Upper lobe of left lung (tissue), 6 donors: Measurements from ENCODE around the gene MAP1LC3B. TPM values are rescaled to one million over a fixed set of nuclear protein-coding genes. Genes with fewer than 3 reads are reported as not detected.

ENCODE experiments used
- ATAC-seq, 2 donors: fragments of 200-7000 bp; cut with Tn5 transposase; one replicate each; pipeline ENCODE4 v1.9.1; 2022; ENCODE audit warnings: mild to moderate bottlenecking in 2 of 2, moderate library complexity in 2 of 2; ENCODE audit not compliant: low FRiP score in 2 of 2
- DNase-seq, 2 donors: peaks; one replicate each; pipeline ENCODE4 v3.0.0-alpha.2; 2019 to 2020
- H3K27ac ChIP-seq, 4 donors: fragments of 200-600 bp; sonication (generic); one replicate each; pipeline ENCODE4 v1.5.1; 2016 to 2019
- H3K27me3 ChIP-seq, 4 donors: fragments of 200-600 bp; sonication (generic); one replicate each; pipeline ENCODE4 v1.5.1; 2017 to 2019
- H3K36me3 ChIP-seq, 4 donors: fragments of 200-600 bp; sonication (generic); one replicate each; pipeline ENCODE4 v1.5.1; 2016 to 2019
- H3K4me1 ChIP-seq, 4 donors: fragments of 200-600 bp; sonication (generic); one replicate each; pipeline ENCODE4 v1.5.1; 2018 to 2019
- H3K4me3 ChIP-seq, 4 donors: fragments of 200-600 bp; sonication (generic); one replicate each; pipeline ENCODE4 v1.5.1; 2017 to 2019; ENCODE audit warnings: mild to moderate bottlenecking in 2 of 4, moderate library complexity in 1 of 4
- H3K9me3 ChIP-seq, 4 donors: fragments of 200-600 bp; sonication (generic); one replicate each; pipeline ENCODE4 v1.5.1; 2018 to 2019
- EP300 ChIP-seq, 4 donors: sonication (generic); formaldehyde crosslinking; IDR thresholded peaks; one replicate each; pipeline ENCODE4 v1.5.1; 2017; ENCODE audit warnings: antibody characterized with exemption in 4 of 4, control low read depth in 2 of 4
- POLR2A ChIP-seq, 4 donors: fragments of 450-650 bp; IDR thresholded peaks; one replicate each; pipeline ENCODE4 v1.5.1; 2016 to 2017; ENCODE audit warnings: antibody characterized with exemption in 4 of 4, mild to moderate bottlenecking in 2 of 4
- POLR2AphosphoS5 ChIP-seq, 2 donors: sonication (generic); formaldehyde crosslinking; IDR thresholded peaks; one replicate each; pipeline ENCODE4 v1.5.1; 2017; ENCODE audit warnings: antibody characterized with exemption in 2 of 2
- WGBS, 2 donors: methylation state at CpG; one replicate each; pipeline ENCODE4 v1.1.5; 2017 to 2018; 5-methylcytosine and 5-hydroxymethylcytosine counted together
- total RNA-seq, 6 donors: library from RNA; depleted of rRNA in 4 of 6; stranded (reverse); fragments of >200 nt in 4 of 6; gene quantifications; one replicate each; pipeline versions ENCODE4 v1.1.0 to v1.2.1, GENCODE V29; 2016 to 2021
- TF ChIP-seq, protein P1 (sequence below), 6 experiments: fragments of 450-650 bp in 4 of 6; fragments of 200-600 bp in 2 of 6; sonication (generic) in 2 of 6; IDR thresholded peaks; one replicate each; pipeline ENCODE4 v1.5.1; 2016 to 2019; ENCODE audit warnings: antibody characterized with exemption in 6 of 6
- donor health status: DM: no; HTN: no; CAD: no; lungs with moderate emphysema.
- donor health status: DM: no; HTN: yes; CAD: no; lungs with severe emphysema.

Gene MAP1LC3B
- total RNA-seq, 6 donors from 2014 or later, result 32.5 to 64.2 (median 54.2) TPM

DNA sequence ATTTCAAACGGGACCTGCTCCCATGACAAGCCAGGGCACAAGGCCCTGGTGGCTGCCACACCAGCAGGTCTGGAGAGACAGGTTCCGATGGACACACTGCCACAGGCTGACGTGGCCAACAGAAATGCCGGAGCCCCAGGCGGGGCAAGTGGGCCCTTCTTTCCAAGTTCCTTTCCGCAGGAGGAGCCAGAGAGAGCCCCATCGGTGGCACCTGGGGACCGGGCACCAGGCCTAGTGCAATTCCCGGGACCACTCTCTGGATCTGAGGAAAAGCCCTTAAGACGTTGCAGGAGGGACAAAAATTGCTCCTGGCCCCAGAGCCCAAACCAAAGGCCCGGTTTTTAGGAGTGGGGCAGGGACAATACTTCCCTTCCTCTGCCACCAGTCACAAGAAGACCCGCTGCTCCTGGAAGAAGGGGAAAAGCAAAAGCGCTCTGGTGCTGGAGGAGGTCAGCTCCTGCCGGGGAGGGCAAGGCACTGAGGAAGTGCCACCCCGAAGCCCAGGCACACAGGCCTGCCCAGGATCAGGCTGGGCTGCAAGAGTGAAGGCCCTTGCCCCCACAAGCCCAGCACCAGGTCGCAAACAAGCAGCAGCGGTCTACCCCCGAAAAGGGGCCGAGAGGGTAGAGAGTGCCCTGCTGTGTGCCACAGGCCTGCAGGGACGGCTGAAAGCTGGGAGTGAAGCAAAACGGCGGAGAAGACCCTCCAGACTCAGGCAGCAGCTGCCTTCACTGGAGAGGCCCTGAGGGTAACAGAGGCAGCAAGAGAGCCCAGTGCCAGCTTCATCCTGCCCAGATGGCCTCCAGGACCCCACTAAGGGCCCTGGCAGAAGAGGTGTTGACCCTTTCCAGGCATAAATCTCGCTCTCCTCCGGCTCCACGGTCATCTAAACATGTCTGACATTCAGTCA, 29.1 kb downstream of the MAP1LC3B start:
- no peaks in the 10 kb centered on the region for H3K27me3 ChIP-seq
- H3K36me3 ChIP-seq, result peaks cover 7 to 80% (median 58%) of the 10 kb centered on the region in 4 donors
- H3K9me3 ChIP-seq, result no peaks in the 10 kb centered on the region
- H3K4me3 ChIP-seq, result no peak overlapping the region
- peaks cover 0 to 2% (median 0%) of the 10 kb centered on the region in 4 donors for H3K4me1 ChIP-seq
- 95 to 96% methylated on average over 14 to 25 of the region's 25 CpGs for WGBS, 2 donors
- no peak for ATAC-seq
- DNase-seq, result no peak
- TF ChIP-seq POLR2AphosphoS5 (IDR thresholded peaks at IDR 0.05) (no peak), EP300 (IDR thresholded peaks at IDR 0.05) (no peak), POLR2A (IDR thresholded peaks at IDR 0.05) (no peak)
- TF ChIP-seq, protein P1, sequence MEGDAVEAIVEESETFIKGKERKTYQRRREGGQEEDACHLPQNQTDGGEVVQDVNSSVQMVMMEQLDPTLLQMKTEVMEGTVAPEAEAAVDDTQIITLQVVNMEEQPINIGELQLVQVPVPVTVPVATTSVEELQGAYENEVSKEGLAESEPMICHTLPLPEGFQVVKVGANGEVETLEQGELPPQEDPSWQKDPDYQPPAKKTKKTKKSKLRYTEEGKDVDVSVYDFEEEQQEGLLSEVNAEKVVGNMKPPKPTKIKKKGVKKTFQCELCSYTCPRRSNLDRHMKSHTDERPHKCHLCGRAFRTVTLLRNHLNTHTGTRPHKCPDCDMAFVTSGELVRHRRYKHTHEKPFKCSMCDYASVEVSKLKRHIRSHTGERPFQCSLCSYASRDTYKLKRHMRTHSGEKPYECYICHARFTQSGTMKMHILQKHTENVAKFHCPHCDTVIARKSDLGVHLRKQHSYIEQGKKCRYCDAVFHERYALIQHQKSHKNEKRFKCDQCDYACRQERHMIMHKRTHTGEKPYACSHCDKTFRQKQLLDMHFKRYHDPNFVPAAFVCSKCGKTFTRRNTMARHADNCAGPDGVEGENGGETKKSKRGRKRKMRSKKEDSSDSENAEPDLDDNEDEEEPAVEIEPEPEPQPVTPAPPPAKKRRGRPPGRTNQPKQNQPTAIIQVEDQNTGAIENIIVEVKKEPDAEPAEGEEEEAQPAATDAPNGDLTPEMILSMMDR (IDR thresholded peaks at IDR 0.05), result no peak
- H3K27ac ChIP-seq, result no peak overlapping the region

DNA sequence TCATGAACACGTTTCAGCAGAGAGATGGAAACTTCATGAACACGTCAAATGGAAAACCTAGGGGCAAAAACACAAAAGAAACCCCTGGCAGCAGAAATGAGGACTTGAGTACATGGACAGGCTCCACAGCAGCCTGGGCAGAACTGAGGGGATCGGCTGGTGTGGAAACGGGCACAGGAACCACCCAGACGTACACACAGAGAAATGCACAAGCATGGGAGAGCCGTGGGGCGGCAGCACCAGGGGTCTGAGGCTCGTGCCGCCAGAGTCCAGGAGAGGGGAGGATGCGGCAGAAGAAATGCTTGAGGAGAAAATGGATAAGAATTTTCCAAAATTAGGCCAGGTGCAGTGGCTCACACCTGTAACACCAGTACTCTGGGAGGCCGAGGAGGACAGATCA, 30.0 kb downstream of the MAP1LC3B start:
- no peaks in the 10 kb centered on the region for H3K9me3 ChIP-seq
- H3K27me3 ChIP-seq, result no peaks in the 10 kb centered on the region
- no peak overlapping the region for H3K27ac ChIP-seq
- 92 to 95% methylated on average over 11 of the region's 11 CpGs for WGBS, 2 donors
- no peak for TF ChIP-seq POLR2A (IDR thresholded peaks at IDR 0.05)
- TF ChIP-seq POLR2AphosphoS5 (IDR thresholded peaks at IDR 0.05), result no peak
- TF ChIP-seq, protein P1 (IDR thresholded peaks at IDR 0.05), result no peak
- H3K4me3 ChIP-seq, result no peak overlapping the region
- peaks cover 0 to 2% (median 0%) of the 10 kb centered on the region in 4 donors for H3K4me1 ChIP-seq
- H3K36me3 ChIP-seq, result peaks cover 7 to 75% (median 54%) of the 10 kb centered on the region in 4 donors
- no peak for DNase-seq
- ATAC-seq, result no peak

DNA sequence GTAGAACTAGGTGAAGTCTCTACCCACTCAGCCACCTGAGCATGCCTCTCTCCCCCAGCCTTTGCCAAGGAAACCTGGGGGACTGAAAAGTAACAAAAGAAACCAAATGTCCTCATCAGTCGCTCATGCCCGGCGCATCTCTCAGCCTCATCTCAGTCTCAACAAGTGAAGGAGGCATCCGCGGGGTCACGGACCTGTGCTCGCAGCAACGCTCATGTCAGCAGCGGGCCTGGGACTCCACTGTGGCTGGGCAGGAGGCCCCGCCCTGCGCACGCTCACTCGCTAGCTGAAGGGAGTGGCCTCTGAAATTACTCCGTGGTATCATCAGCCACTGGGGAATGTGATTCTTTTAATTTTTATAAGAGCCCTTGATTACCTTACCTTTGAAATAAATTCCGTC, 31.3 kb downstream of the MAP1LC3B start:
- Histone ChIP-seq H3K4me3 (no peak overlapping the region), H3K36me3 (peaks cover 7 to 64% (median 44%) of the 10 kb centered on the region in 4 donors), H3K27ac (no peak overlapping the region), H3K9me3 (no peaks in the 10 kb centered on the region), H3K4me1 (peaks cover 0 to 2% (median 0%) of the 10 kb centered on the region in 4 donors), H3K27me3 (no peaks in the 10 kb centered on the region)
- no peak for ATAC-seq
- WGBS, 2 donors, result 93 to 98% methylated on average over 11 to 15 of the region's 15 CpGs
- no peak for TF ChIP-seq POLR2AphosphoS5 (IDR thresholded peaks at IDR 0.05)
- no peak for TF ChIP-seq EP300 (IDR thresholded peaks at IDR 0.05)
- no peak for DNase-seq

DNA sequence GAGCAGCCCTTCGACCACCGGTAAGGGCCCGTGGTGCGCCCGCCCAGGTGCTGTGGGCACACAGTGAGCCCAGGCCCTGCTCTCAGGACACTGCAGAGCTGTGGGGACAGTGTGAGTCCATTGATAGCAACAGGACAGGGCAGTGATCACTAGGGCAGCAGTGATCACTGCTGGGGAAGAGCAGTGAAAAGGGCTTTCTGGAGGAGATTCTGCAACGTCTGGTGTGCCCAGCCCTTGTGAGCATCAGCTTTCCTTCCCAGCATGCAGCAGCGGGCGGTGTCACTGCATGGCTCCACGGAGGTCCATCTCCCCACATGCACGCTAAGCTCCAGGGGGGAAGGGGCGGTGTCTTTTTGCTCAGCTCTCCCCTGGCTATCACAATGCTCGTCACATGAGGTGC, 32.1 kb downstream of the MAP1LC3B start:
- Histone ChIP-seq H3K9me3 (no peaks in the 10 kb centered on the region), H3K4me3 (no peak overlapping the region), H3K27me3 (no peaks in the 10 kb centered on the region), H3K27ac (no peak overlapping the region), H3K4me1 (peaks cover 0 to 2% (median 0%) of the 10 kb centered on the region in 4 donors), H3K36me3 (peaks cover 7 to 58% (median 40%) of the 10 kb centered on the region in 4 donors)
- no peak for ATAC-seq
- WGBS, 2 donors, result 83 to 86% methylated on average over 2 to 12 of the region's 12 CpGs
- DNase-seq, result no peak
- TF ChIP-seq POLR2A (IDR thresholded peaks at IDR 0.05) (no peak), EP300 (IDR thresholded peaks at IDR 0.05) (no peak), POLR2AphosphoS5 (IDR thresholded peaks at IDR 0.05) (no peak)
- TF ChIP-seq, protein P1 (IDR thresholded peaks at IDR 0.05), result no peak

DNA sequence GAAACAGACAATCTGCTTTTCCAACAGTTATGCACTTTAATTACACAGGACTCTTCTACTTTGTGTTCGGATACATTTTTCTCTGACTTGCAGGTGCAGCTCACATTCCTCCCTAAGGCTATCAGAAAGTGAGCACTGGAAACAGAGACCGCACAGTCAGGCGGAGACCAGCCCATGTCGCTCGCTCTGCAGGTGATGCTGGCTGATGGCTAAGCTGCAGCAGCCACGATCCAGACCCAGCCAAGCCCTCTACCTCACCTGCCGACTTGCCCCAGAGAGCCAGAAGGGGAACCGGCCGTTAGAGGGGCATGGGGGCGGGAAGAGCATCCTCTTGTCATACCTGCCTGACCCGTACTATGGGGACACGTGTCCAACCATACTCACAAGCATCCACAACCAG, 33.8 kb downstream of the MAP1LC3B start:
- no peak for TF ChIP-seq POLR2AphosphoS5 (IDR thresholded peaks at IDR 0.05)
- TF ChIP-seq, protein P1 (IDR thresholded peaks at IDR 0.05), result no peak
- no peak for TF ChIP-seq POLR2A (IDR thresholded peaks at IDR 0.05)
- TF ChIP-seq EP300 (IDR thresholded peaks at IDR 0.05), result no peak
- Histone ChIP-seq H3K27ac (no peak overlapping the region), H3K4me3 (no peak overlapping the region), H3K27me3 (no peaks in the 10 kb centered on the region), H3K4me1 (peaks cover 0 to 2% (median 0%) of the 10 kb centered on the region in 4 donors), H3K36me3 (peaks cover 0 to 54% (median 29%) of the 10 kb centered on the region in 4 donors), H3K9me3 (no peaks in the 10 kb centered on the region)
- DNase-seq (no peak), ATAC-seq (no peak)
- WGBS, 2 donors, result 87 to 94% methylated on average over 9 to 12 of the region's 12 CpGs
